Measurements from ENCODE around the gene ABHD16A. TPM values are rescaled to one million over a fixed set of nuclear protein-coding genes. Genes with fewer than 3 reads are reported as not detected.

Gene ABHD16A
- total RNA-seq, 1 experiment from 2014 or later: 22.4 TPM

DNA sequence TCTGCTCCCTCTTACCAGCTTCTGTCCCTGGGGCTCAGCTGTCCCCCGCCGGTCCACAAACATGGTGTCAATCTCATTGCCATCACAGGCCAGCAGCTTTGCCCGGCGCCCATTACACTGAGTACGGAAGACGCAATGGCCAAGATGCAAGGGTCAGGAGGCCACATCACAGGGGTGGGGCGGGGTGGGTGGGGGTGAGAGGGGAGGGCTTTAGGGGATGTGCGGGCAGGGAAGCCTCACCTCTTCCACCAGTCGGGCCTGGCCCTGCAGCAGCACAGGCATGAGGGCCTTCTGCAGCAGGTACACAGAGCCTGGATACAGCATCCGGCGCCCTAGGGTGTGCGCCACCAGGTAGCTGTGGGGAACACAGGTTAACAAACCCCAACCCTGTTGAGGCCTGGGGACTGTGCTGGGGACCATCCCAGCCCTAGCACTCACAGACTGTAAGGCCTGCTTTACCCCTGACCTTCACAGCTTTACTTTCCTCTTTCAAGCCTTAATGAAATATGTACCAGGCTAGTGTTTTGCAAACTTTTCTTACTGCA, 11.5 kb downstream of the ABHD16A start:
- no peak for DNase-seq
- Histone ChIP-seq H3K27me3 (no peaks in the 10 kb centered on the region), H3K27ac (no peak overlapping the region), H3K9me3 (replicated peaks) (no peaks in the 10 kb centered on the region), H3K36me3 (peaks cover 7% of the 10 kb centered on the region), H3K4me3 (no peak overlapping the region), H3K4me1 (peaks cover 10% of the 10 kb centered on the region)

DNA sequence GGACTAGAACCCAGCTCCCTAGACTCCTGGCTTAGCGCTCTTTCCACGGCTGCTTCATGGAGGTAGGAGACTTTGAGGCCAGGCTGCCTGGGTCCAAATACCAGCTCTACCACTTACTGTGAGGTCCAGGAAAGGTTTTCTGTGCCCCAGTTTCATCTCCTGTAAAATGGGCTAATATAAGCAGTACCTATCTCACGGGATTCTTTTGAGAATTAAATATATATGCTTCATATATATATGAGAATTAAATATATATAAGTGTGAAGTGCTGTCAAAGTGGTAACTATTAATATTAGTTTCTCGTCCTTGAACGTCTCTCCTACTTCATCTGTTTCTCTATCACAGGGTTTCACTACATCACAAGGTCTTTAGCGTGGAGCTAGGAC, 12.1 kb downstream of the ABHD16A start:
- Histone ChIP-seq H3K4me3 (no peak overlapping the region), H3K27me3 (no peaks in the 10 kb centered on the region), H3K27ac (no peak overlapping the region), H3K9me3 (replicated peaks) (no peaks in the 10 kb centered on the region), H3K36me3 (peaks cover 7% of the 10 kb centered on the region), H3K4me1 (peaks cover 10% of the 10 kb centered on the region)
- no peak for DNase-seq

- Histone ChIP-seq H3K27ac (no peak overlapping the region), H3K27me3 (no peaks in the 10 kb centered on the region), H3K36me3 (peaks cover 7% of the 10 kb centered on the region), H3K4me1 (peaks cover 10% of the 10 kb centered on the region), H3K9me3 (replicated peaks) (no peaks in the 10 kb centered on the region), H3K4me3 (no peak overlapping the region)
- no peak for DNase-seq
These were observed 12.7 kb downstream of the ABHD16A start for GRCh38 chr6:31690231-31691077.

GRCh38 chr6:31689249-31690110, 13.6 kb downstream of the ABHD16A start:
- DNase-seq: no peak
- Histone ChIP-seq H3K27me3 (no peaks in the 10 kb centered on the region), H3K27ac (no peak overlapping the region), H3K36me3 (peaks cover 7% of the 10 kb centered on the region), H3K4me3 (no peak overlapping the region), H3K9me3 (replicated peaks) (no peaks in the 10 kb centered on the region), H3K4me1 (peaks cover 10% of the 10 kb centered on the region)

DNA sequence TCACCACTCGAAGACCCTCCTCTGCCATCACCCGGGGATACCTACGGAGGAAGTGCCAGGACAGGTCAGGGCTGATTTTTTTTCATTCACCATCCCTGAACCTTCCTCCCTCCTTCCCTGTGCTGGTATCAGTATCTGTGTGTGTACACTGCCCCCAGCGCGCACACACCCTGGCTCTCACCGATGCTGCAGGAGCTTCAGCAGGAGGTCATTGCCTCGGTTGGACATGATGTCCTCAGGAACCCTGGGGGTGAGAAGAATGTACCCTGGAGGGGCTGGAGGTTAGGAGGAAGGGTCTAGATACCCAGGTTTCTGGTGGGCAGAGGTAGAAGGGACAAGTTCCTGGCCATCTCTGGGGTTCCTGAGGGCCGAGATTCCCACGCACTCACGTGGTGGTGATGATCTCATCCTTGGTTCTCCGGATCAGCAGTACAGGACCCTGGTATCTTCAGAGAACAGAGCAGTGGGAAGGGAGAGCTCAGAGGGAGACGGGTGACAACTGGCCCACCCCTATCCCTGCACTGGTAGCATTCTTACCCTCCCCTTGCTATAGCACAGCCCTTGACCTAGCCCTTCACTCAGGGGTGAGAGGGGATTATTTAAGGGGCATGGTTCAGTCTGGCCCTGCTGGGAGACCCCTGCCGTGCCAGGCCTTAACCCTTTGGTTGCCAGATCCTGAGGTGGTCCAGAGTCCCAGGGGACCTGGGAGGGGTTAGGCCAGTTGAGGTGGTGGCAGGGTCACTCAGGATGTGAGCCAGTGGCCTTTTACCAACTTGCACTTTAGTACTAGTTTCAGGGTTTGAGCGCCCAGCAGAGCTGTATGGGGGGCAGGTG, 15.0 kb downstream of the ABHD16A start:
- Histone ChIP-seq H3K9me3 (replicated peaks) (no peaks in the 10 kb centered on the region), H3K4me1 (peaks cover 17% of the 10 kb centered on the region), H3K36me3 (peaks cover 7% of the 10 kb centered on the region), H3K27ac (peak overlapping the region; percentile 39), H3K4me3 (no peak overlapping the region), H3K27me3 (no peaks in the 10 kb centered on the region)
- DNase-seq: no peak

DNA sequence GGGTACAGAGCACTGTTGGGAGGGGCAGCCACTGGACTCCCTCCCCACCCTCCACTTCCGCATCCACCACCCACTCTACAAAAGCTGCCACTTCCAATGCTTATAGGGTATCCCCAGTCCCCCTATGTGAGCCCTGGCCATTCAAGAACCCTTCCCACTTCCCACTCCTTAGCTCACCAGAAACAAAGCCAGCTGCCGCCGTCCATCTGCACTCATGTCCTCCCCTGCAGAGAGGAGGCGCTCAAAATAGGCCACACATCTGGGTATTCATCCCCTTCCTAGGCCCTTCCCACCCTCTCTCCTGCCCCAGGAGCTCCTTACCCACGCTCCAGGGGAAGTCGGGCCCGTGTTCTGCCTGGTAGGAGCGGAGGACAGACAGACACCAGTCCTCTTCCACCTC, 15.8 kb downstream of the ABHD16A start:
- H3K4me3 ChIP-seq: no peak overlapping the region
- peak; percentile 84 to 87 for DNase-seq
- H3K36me3 ChIP-seq: peaks cover 6% of the 10 kb centered on the region

GRCh38 chr6:31686483-31686882, 16.6 kb downstream of the ABHD16A start:
- Histone ChIP-seq H3K4me3 (no peak overlapping the region), H3K27me3 (no peaks in the 10 kb centered on the region), H3K4me1 (peaks cover 17% of the 10 kb centered on the region), H3K27ac (no peak overlapping the region), H3K9me3 (replicated peaks) (no peaks in the 10 kb centered on the region), H3K36me3 (peaks cover 5% of the 10 kb centered on the region)
- DNase-seq: no peak

More for the DNA sequence above, 15.8 kb downstream of the ABHD16A start:
- H3K9me3 ChIP-seq (replicated peaks): no peaks in the 10 kb centered on the region
- peaks cover 17% of the 10 kb centered on the region for H3K4me1 ChIP-seq
- H3K27ac ChIP-seq: peak overlapping the region; percentile 39
- no peaks in the 10 kb centered on the region for H3K27me3 ChIP-seq

DNA sequence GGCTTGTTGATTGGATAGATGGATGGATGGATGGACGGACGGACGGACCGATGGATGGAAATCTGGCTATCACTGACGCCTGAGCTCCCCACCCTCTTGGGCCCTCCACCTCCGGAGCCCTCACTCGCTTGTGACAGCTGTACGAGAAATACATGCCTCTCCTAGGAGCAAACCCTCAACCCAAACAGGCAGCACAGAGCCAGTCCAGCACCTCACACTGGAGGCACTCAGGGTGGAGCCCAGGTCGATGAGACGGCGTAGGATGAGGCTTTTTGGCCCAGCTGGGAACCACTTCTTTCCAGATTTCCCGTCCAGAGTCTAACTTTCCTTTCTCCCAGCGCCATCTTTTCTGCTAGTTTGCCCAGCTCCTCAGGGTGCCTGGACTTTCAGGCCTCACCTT, 19.5 kb downstream of the ABHD16A start:
- Histone ChIP-seq H3K4me1 (peaks cover 17% of the 10 kb centered on the region), H3K27me3 (no peaks in the 10 kb centered on the region), H3K27ac (no peak overlapping the region), H3K9me3 (replicated peaks) (no peaks in the 10 kb centered on the region), H3K36me3 (peaks cover 5% of the 10 kb centered on the region; the same call in 1 of the 2 replicates), H3K4me3 (no peak overlapping the region)
- no peak for DNase-seq

DNA sequence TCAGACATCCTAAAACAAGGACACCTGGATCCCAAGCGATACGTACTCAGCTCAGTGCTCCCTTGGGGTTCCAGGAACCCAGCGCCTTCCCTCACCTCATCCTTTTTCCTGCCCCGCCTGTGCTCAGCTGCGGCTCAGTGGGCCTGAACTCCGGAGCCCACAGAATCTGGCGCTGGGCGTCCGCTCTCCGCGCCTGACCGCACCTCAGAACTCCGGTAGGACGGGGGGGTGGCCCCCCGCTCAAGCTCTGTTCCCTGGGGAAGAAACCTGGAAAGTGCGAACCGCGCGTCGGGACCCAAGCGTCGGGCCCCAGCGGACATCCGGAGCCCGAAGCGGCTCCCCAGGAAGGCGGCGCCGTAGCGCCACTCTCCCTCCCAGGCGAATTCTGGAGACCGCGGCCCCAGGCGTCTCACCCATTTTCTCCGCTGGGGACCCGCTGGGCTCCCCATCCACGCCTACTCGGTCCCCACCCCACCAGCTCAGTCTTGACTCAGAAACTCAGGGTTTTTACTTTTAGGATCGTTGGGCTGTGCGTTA, 21.9 kb downstream of the ABHD16A start:
- DNase-seq: no peak

DNA sequence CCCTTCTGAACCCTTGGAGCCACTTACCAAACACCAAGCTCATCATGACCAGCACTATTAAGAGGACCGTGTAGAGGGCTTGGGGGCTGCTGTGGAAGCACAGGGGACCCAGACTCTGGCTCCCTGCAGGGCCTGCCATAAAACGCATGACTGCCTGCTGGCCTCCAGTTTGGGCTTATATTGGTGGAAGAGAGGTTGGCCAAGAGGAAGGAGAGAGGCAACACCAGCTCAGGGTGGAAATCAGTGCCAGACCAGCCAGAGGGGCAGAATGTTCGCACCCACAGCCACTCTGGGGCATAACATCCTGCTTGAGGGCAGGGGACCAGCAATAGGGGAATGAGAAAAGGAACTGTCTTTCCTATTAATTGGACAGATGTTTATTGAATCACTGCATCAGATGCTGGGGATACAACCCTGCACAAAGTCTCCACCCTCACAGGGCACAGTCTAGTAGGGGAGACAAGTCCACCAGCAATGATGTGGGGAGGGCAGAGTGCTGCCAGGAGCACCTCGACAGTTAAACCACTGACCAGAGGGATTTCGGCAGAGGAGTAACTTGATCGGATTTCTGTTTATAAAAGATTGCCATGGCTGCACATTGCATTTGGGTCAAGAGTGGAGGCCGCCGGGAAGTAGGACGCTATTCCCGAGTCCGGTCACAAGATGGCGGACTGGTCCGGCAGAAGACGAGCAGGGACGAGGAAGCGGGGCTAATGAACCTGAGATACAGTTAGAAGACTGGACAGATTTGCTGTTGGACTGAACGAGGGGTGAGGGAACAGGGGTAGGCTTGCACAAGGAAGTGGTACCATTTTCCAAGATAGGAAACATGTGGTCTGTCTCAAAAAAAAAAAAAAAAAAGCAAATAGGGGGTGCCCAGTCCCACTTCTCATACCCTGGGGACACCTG, 22.6 kb downstream of the ABHD16A start, which contains the start of gene LY6G5C:
TSS of gene LY6G5C (minus strand) at position 842 of the 909 bp plus-strand sequence. CDS start at position 148, 694 bp downstream.
- peak; percentile 78 to 83 for DNase-seq
- no peak within 1 kb of the TSS for H3K4me3 ChIP-seq
- no peak within 1 kb of the TSS for H3K27ac ChIP-seq
- no peaks in the 10 kb centered on the region for H3K9me3 ChIP-seq (replicated peaks)
- H3K4me1 ChIP-seq: peaks cover 8% of the 10 kb centered on the region; the same call in 1 of the 2 replicates
- no peaks in the 10 kb centered on the region for H3K36me3 ChIP-seq
- no peaks in the 10 kb centered on the region for H3K27me3 ChIP-seq

More for the DNA sequence above, 21.9 kb downstream of the ABHD16A start:
- peaks cover 8% of the 10 kb centered on the region; the same call in 1 of the 2 replicates for H3K4me1 ChIP-seq
- H3K36me3 ChIP-seq: no peaks in the 10 kb centered on the region
- H3K27me3 ChIP-seq: no peaks in the 10 kb centered on the region
- no peaks in the 10 kb centered on the region for H3K9me3 ChIP-seq (replicated peaks)
- H3K4me3 ChIP-seq: no peak overlapping the region
- H3K27ac ChIP-seq: no peak overlapping the region

DNA sequence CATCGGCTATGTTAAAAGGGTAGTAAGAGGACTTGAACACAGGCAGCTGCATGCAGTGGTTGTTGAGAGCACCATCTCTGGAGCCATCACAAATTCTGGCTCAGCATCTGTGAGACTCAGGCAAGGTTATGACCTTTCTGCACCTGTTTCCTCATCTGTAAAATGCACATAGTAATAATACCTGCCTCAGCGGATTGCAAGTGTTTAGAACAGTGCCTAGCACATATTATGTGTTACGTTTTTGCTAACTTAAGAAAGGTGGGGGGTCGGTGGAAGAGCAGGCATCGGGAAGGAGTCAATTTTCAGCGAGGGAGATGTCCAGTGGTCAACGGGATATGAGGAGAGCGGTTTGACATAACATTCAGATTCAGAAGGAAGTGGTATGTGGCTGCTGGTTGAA, 25.2 kb downstream of the ABHD16A start:
- Histone ChIP-seq H3K36me3 (no peaks in the 10 kb centered on the region; the same call in 1 of the 2 replicates), H3K9me3 (replicated peaks) (no peaks in the 10 kb centered on the region), H3K27me3 (no peaks in the 10 kb centered on the region), H3K27ac (no peak overlapping the region), H3K4me1 (no peaks in the 10 kb centered on the region), H3K4me3 (no peak overlapping the region)
- DNase-seq: no peak

DNA sequence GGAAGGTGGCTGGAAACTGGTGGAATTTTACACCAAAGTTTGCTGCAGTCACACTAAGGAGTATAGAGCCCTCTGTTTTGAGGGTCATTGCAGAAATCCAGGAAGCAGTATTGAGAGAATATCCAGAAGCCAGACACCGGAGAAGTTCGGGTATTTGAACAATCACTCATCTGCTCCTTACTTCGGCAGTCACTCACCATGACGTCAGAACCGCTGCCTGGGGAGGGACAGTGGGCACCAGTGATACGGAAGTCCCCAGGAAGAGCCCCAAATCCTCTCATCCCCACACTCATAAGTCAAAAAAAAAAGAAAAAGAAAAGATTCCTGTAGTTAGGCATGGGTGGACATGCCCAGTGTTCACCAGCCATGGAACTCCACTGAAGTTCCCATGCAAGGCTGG, 26.2 kb downstream of the ABHD16A start:
- DNase-seq: no peak
- H3K4me1 ChIP-seq: no peaks in the 10 kb centered on the region
- H3K9me3 ChIP-seq (replicated peaks): no peaks in the 10 kb centered on the region
- H3K4me3 ChIP-seq: no peak overlapping the region
- H3K27me3 ChIP-seq: no peaks in the 10 kb centered on the region
- H3K36me3 ChIP-seq: peaks cover 5% of the 10 kb centered on the region; the same call in 1 of the 2 replicates
- H3K27ac ChIP-seq: no peak overlapping the region

- Histone ChIP-seq H3K36me3 (peaks cover 6% of the 10 kb centered on the region; the same call in 1 of the 2 replicates), H3K9me3 (replicated peaks) (no peaks in the 10 kb centered on the region), H3K27ac (no peak overlapping the region), H3K4me3 (no peak overlapping the region), H3K4me1 (no peaks in the 10 kb centered on the region), H3K27me3 (no peaks in the 10 kb centered on the region)
- DNase-seq: no peak
These were observed 26.7 kb downstream of the ABHD16A start for GRCh38 chr6:31676322-31676903.
